HG02623 (cell line): Measurements from ENCODE around the gene RABEP2.

Source experiments
- ATAC-seq: cut with Tn5 transposase; IDR thresholded peaks from one replicate; pipeline ENCODE4 v1.9.1; 2021; ENCODE audit warnings: moderate library complexity; ENCODE audit not compliant: unreplicated experiment

Gene RABEP2

GRCh38 chr16:28859326-28859725 lies 65.7 kb downstream of the RABEP2 start:
- ATAC-seq, result no peak

GRCh38 chr16:28858421-28858820 lies 66.6 kb downstream of the RABEP2 start:
- no peak for ATAC-seq
